ENCODE results near the gene WNT7B. TPM values are rescaled to one million over a fixed set of nuclear protein-coding genes. Genes with fewer than 3 reads are reported as not detected.

Gene WNT7B
- total and polyA plus RNA-seq, 10 of the 15 experiments (the other 5 are each of a cell fraction or from before 2014, with no cell fraction given), result 0.12 TPM; not detected in 9

DNA sequence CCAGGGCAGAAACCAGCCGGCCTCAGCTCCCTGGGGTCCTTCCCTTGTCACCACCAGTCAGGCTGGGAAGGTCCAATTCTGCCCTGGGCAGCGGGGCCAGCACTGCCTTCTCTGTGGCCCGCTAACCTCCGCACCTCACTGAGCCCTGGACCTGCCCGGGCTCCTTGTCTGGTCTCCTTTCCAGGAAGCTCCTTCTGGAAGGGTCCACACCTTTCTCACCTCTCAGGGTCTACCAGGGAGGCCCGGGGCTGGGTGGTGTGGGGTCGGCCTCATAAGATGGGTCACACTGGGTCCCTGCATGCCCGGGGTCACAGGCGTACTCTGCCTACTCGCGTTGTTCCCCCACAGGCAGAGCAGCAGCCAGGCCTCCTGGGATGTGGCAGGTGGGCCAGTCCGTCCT lies 69.0 kb downstream of the WNT7B start:
- no peaks in the 10 kb centered on the region for H3K36me3 ChIP-seq (ENCODE audit: control insufficient read depth in 2 of 2, insufficient read depth in 2 of 2, low read length in 1 of 2)
- intact Hi-C loops (cut with micrococcal nuclease; ENCODE audit: unreplicated experiment), result no loop called here

More for the DNA sequence above, 69.0 kb downstream of the WNT7B start:
- Histone ChIP-seq H3K9ac (ENCODE audit: control insufficient read depth, insufficient read depth, low read length) (no peak overlapping the region), H3K27ac (ENCODE audit: control insufficient read depth, insufficient read depth) (no peak overlapping the region), H3K79me2 (ENCODE audit: control insufficient read depth, insufficient read depth, low read length) (no peaks in the 10 kb centered on the region), H3K4me3 (no peak overlapping the region), H3K9me3 (replicated peaks; ENCODE audit: control insufficient read depth, insufficient read depth, low read length) (no peaks in the 10 kb centered on the region), H3K27me3 (replicated peaks in 1 of 2; ENCODE audit: control insufficient read depth in 2 of 2, insufficient read depth in 2 of 2, low read length in 1 of 2) (no peaks in the 10 kb centered on the region), H3K4me2 (ENCODE audit: control insufficient read depth, insufficient read depth) (no peak overlapping the region), H2AFZ (ENCODE audit: control insufficient read depth, low read depth, low read length) (no peak overlapping the region), H4K20me1 (ENCODE audit: control insufficient read depth, insufficient read depth) (peaks cover 3% of the 10 kb centered on the region; the same call in 1 of the 2 replicates), H3K4me1 (ENCODE audit: control insufficient read depth, insufficient read depth, low read length) (no peaks in the 10 kb centered on the region)
- RAD21 ChIA-PET (ENCODE audit: unreplicated experiment), result no interaction called here
- DNase-seq (ENCODE audit: low read depth, low spot score) (no peak), FAIRE-seq (no peak), ATAC-seq (no peak)
- in situ Hi-C loops (cut with MboI), result no loop called here
- CTCF ChIA-PET, result no interaction called here
- POLR2A ChIA-PET, result no interaction called here
- BruUV-seq (replicated peaks), result no TSS peak
- TF ChIP-seq ZBTB33 (IDR thresholded peaks at IDR 0.05), result no peak
- TF ChIP-seq BHLHE40 (IDR thresholded peaks at IDR 0.05; ENCODE audit: borderline replicate concordance in 1 of 2, low read depth in 2 of 2, low read length in 1 of 2), result no peak
- no peak for TF ChIP-seq SIX5 (IDR thresholded peaks at IDR 0.05; ENCODE audit: low read depth, low read length, severe bottlenecking)
- no peak for TF ChIP-seq SIN3A (IDR thresholded peaks at IDR 0.05; ENCODE audit: low read depth, low read length)
- no peak for TF ChIP-seq SPI1 (IDR thresholded peaks at IDR 0.05; ENCODE audit: borderline replicate concordance, insufficient read depth, low read depth, low read length)
- TF ChIP-seq, protein P1, sequence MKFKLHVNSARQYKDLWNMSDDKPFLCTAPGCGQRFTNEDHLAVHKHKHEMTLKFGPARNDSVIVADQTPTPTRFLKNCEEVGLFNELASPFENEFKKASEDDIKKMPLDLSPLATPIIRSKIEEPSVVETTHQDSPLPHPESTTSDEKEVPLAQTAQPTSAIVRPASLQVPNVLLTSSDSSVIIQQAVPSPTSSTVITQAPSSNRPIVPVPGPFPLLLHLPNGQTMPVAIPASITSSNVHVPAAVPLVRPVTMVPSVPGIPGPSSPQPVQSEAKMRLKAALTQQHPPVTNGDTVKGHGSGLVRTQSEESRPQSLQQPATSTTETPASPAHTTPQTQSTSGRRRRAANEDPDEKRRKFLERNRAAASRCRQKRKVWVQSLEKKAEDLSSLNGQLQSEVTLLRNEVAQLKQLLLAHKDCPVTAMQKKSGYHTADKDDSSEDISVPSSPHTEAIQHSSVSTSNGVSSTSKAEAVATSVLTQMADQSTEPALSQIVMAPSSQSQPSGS (IDR thresholded peaks at IDR 0.05; ENCODE audit: low read length), result no peak
- TF ChIP-seq MEF2A (IDR thresholded peaks at IDR 0.05; ENCODE audit: insufficient read depth, low read depth, low read length), result no peak
- no peak for TF ChIP-seq MXI1 (IDR thresholded peaks at IDR 0.05; ENCODE audit: low read depth, low read length)
- TF ChIP-seq MLLT1 (IDR thresholded peaks at IDR 0.05), result no peak
- no peak for TF ChIP-seq TCF3 (IDR thresholded peaks at IDR 0.05; ENCODE audit: borderline replicate concordance, insufficient read depth, low read depth, low read length)
- no peak for TF ChIP-seq BCLAF1 (IDR thresholded peaks at IDR 0.05)
- TF ChIP-seq HCFC1 (IDR thresholded peaks at IDR 0.05; ENCODE audit: low read length), result no peak
- no peak for TF ChIP-seq SRF (IDR thresholded peaks at IDR 0.05; ENCODE audit: low read depth in 2 of 2, low read length in 2 of 2)
- no peak for TF ChIP-seq CHD1 (IDR thresholded peaks at IDR 0.05; ENCODE audit: low read depth, low read length)
- TF ChIP-seq PKNOX1 (IDR thresholded peaks at IDR 0.05), result no peak
- WGBS (ENCODE audit: insufficient coverage, insufficient replicate concordance, low lambda C conversion rate, missing lambda C conversion rate), result 24% methylated on average over 12 of the region's 12 CpGs
- SMC1A ChIA-PET (ENCODE audit: uncharacterized antibody, unreplicated experiment), result no interaction called here
